GM12801 (cell line): ENCODE measurements around the gene OR11L1.

Experiments
- TF ChIP-seq, protein P1 (sequence below): IDR thresholded peaks from one replicate; pipeline ENCODE4 v1.5.1; 2011; ENCODE audit warnings: control low read depth; ENCODE audit not compliant: insufficient read length; ENCODE audit errors: extremely low read depth

The OR11L1 gene

DNA sequence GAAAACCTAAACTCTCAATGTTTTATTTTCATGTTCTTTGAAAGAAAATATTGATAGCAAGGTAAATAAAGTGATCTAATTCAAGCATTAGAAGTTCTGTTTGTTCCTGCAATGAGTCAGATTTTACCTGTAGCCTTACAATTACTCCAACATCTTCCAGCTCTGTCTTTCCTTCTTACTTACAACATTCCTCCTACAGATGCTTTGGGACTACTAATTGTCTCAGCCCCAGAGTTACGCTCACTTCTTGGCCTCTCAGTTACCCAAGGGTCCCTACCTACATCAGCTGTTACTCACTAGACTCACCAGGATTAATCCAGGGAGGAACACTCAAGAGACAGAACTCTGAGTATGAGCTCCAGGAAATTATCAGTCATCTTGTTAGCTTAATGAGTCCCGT lies 44.2 kb downstream of the OR11L1 start:
- TF ChIP-seq, protein P1, sequence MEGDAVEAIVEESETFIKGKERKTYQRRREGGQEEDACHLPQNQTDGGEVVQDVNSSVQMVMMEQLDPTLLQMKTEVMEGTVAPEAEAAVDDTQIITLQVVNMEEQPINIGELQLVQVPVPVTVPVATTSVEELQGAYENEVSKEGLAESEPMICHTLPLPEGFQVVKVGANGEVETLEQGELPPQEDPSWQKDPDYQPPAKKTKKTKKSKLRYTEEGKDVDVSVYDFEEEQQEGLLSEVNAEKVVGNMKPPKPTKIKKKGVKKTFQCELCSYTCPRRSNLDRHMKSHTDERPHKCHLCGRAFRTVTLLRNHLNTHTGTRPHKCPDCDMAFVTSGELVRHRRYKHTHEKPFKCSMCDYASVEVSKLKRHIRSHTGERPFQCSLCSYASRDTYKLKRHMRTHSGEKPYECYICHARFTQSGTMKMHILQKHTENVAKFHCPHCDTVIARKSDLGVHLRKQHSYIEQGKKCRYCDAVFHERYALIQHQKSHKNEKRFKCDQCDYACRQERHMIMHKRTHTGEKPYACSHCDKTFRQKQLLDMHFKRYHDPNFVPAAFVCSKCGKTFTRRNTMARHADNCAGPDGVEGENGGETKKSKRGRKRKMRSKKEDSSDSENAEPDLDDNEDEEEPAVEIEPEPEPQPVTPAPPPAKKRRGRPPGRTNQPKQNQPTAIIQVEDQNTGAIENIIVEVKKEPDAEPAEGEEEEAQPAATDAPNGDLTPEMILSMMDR = no peak
